CD4-positive, alpha-beta T cell treated with Interleukin-4 for 4 hours (primary cell): ENCODE data around the gene TCTN2.

ENCODE experiments used
- DNase-seq: peaks from one replicate; pipeline ENCODE4 v3.0.0-alpha.2; 2020

The TCTN2 gene

GRCh38 chr12:123744836-123745235, 73.9 kb downstream of the TCTN2 start:
- DNase-seq, result no peak

DNA sequence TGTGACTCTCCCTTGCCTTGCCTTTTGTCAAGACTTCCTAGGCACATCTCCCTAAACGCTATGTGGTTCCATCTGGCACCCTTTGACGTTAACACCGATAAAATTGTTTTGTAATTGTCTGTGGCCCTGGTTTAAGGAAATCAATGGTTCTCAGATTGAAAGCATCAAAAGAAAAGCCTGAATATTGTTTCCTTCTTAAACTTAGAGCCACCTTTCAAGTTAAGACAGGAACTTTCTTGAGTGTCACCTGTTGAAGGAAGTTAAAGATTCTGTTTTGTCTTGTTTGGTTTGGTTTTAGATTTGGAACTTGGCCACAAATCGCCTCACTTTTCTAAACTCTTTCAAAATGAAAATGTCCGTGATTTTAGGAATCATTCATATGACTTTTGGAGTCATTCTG, 76.4 kb downstream of the TCTN2 start:
- DNase-seq, result no peak

DNA sequence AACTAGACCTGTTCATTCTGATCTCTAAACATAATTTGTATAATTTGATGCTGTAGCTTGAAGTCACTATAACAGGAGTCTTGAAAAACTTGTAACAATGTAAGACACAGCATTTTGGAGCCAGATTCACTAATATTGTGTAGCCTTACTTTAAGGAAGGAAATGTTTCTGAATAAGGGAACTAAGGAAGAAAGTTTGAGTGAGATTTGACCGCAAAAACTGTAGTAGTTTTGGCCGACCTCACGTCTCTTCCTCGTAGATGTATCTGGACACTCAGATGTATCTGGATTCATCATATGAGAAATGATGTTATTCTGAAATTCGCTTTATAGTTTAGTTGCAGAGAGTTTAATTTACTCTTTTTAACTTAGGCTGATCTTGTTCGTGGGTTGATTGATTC, 77.2 kb downstream of the TCTN2 start:
- DNase-seq, result no peak

- DNase-seq, result no peak
Observed at GRCh38 chr12:123748661-123749060, 77.7 kb downstream of the TCTN2 start.

DNA sequence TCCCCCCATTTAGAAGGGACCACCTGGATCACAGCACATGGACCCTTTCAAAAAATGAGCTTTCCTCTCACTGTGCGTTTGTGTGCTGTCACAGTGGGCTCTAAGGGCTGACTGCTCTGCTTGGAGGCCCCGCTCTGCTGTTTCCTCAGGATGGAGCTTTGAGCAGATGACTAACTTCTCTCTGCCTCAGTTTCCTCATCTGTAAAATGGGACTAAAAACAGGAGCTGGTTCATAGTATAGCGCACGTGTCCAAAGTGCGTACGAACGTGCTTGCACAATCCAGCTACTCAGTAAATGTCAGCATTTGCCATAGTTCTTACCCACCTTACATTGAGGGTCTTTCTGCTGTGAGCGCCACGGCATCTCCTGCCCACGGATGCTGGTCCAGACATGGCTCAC, 78.4 kb downstream of the TCTN2 start:
- no peak for DNase-seq

- DNase-seq, result no peak
Observed at GRCh38 chr12:123750159-123750656, 79.3 kb downstream of the TCTN2 start.

GRCh38 chr12:123752046-123752445, 81.1 kb downstream of the TCTN2 start:
- no peak for DNase-seq

- no peak for DNase-seq
Observed at GRCh38 chr12:123754041-123754772, 83.3 kb downstream of the TCTN2 start.

DNA sequence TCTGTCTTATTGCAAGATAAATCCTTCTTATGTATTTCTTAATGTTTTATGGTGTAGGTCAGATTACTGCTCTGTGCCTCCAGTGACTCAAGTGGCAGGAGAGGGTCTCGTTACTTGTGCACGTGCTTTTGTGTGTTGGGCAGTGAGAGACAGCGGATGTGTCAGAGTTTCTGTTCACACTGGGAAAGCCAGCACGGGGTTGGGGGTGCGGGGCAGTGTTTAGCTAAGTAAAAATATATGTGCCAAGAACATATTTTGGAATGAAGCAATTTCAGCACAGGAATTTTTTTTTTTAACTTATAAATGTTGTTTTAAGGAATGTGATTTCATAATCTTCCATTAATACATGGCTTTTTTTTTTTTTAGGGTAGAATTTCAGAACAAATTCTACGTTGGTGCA, 86.6 kb downstream of the TCTN2 start:
- DNase-seq, result no peak
